Endothelial cell of umbilical vein (primary cell): ENCODE data around the gene CHRNA9. TPM values are rescaled to one million over a fixed set of nuclear protein-coding genes. Genes with fewer than 3 reads are reported as not detected.

Experiments
- BruUV-seq: library from RNA; stranded (reverse); fragments of 400-500 nt; replicated peaks from 2 replicates; lab custom pipeline; 2021; lab: Mats Ljungman, UMichigan
- CTCF ChIA-PET: fragments of 300-600, 350-600 bp; sonication (Branson Sonifier 250); formaldehyde crosslinking; loops from one replicate; lab custom pipeline; 2021; ENCODE audit warnings: antibody characterized with exemption, inconsistent platforms; lab: Charles Lee
- POLR2A ChIA-PET: fragments of 300-600, 350-600 bp; sonication (Branson Sonifier 250); formaldehyde crosslinking; loops from one replicate; lab custom pipeline; 2021; ENCODE audit warnings: antibody characterized with exemption, inconsistent platforms; lab: Charles Lee
- DNase-seq: peaks from one replicate; pipeline ENCODE4 v3.0.0-alpha.2; 2011; ENCODE audit warnings: low read depth, low spot score
- FAIRE-seq: peaks from 2 replicates; lab custom pipeline; 2011; peaks lifted over from hg19 to GRCh38; lab: Jason Lieb, UNC
- H2AFZ ChIP-seq: 2 replicates; pipeline ENCODE4 v1.6.0; 2012; ENCODE audit warnings: low read depth, low read length, control low read depth, inconsistent platforms
- H3K27ac ChIP-seq: 2 replicates; pipeline ENCODE4 v1.5.1; 2011; ENCODE audit warnings: low read depth, mild to moderate bottlenecking, control low read depth, low read length, moderate library complexity; ENCODE audit not compliant: insufficient read depth
- H3K27me3 ChIP-seq, 2 experiments: 2 replicates each; pipeline versions ENCODE4 v1.6.0 to v1.6.1; 2011; ENCODE audit warnings: low read length in 2 of 2, mixed read lengths in 1 of 2; ENCODE audit not compliant: control insufficient read depth in 2 of 2, insufficient read depth in 2 of 2
- H3K36me3 ChIP-seq, 2 experiments: 2 replicates in 1 of 2; 3 replicates in 1 of 2; pipeline ENCODE4 v1.5.1; 2011; ENCODE audit warnings: low read length in 2 of 2, mild to moderate bottlenecking in 1 of 2, moderate library complexity in 1 of 2; ENCODE audit not compliant: control insufficient read depth in 2 of 2, insufficient read depth in 2 of 2; ENCODE audit errors: extremely low read depth in 1 of 2
- H3K4me1 ChIP-seq: 3 replicates; pipeline ENCODE4 v1.5.1; 2011; ENCODE audit warnings: mild to moderate bottlenecking, low read length; ENCODE audit not compliant: control insufficient read depth, insufficient read depth; ENCODE audit errors: extremely low read depth
- H3K4me2 ChIP-seq: 2 replicates; pipeline ENCODE4 v1.6.1; 2011; ENCODE audit warnings: low read length, control low read depth, mixed read lengths; ENCODE audit not compliant: insufficient read depth
- H3K4me3 ChIP-seq, 3 experiments: fragments of 200-600 bp in 1 of 3; sonication (generic), shearing (Covaris generic) in 1 of 3; replicated peaks in 1 of 3; 2 replicates each; pipeline ENCODE4 v1.5.1; 2011 to 2016; ENCODE audit warnings: control low read depth in 3 of 3, low read length in 3 of 3, mild to moderate bottlenecking in 2 of 3, inconsistent platforms in 1 of 3, low read depth in 1 of 3, moderate library complexity in 1 of 3; ENCODE audit not compliant: insufficient read depth in 1 of 3
- H3K79me2 ChIP-seq: 2 replicates; pipeline ENCODE4 v1.6.0; 2012; ENCODE audit warnings: low read length, inconsistent platforms; ENCODE audit not compliant: control insufficient read depth, insufficient read depth
- H3K9ac ChIP-seq: replicated peaks from 2 replicates; pipeline ENCODE3; 2011; ENCODE audit warnings: low read length, control low read depth; ENCODE audit not compliant: insufficient read depth; ENCODE audit errors: extremely low read depth
- H3K9me1 ChIP-seq: replicated peaks from 3 replicates; pipeline ENCODE4 v1.6.0; 2011; ENCODE audit warnings: mild to moderate bottlenecking, low read length; ENCODE audit not compliant: control insufficient read depth, insufficient read depth; ENCODE audit errors: extremely low read depth
- H3K9me3 ChIP-seq: replicated peaks from 2 replicates; pipeline ENCODE4 v1.5.1; 2012; ENCODE audit warnings: low read length, inconsistent platforms; ENCODE audit not compliant: control insufficient read depth, insufficient read depth
- H4K20me1 ChIP-seq: replicated peaks from 2 replicates; pipeline ENCODE3; 2011; ENCODE audit warnings: mild to moderate bottlenecking, low read length; ENCODE audit not compliant: control insufficient read depth, insufficient read depth; ENCODE audit errors: extremely low read depth
- EZH2 ChIP-seq: IDR thresholded peaks from 2 replicates; pipeline ENCODE4 v1.6.1; 2012; ENCODE audit warnings: borderline replicate concordance, low read depth, mild to moderate bottlenecking, moderate library complexity, low read length, inconsistent platforms; ENCODE audit not compliant: severe bottlenecking
- GATA2 ChIP-seq: IDR thresholded peaks from 2 replicates; pipeline ENCODE4 v1.7.0; 2011; ENCODE audit warnings: low read depth, mild to moderate bottlenecking, moderate library complexity, mixed read lengths, low read length; ENCODE audit not compliant: insufficient read length, insufficient read depth
- JUN ChIP-seq: IDR thresholded peaks from 2 replicates; pipeline ENCODE4 v1.6.1; 2011; ENCODE audit warnings: borderline replicate concordance, low read depth; ENCODE audit not compliant: insufficient read length, insufficient read depth
- MYC ChIP-seq: IDR thresholded peaks from one replicate; pipeline ENCODE4 v1.6.1; 2011; ENCODE audit warnings: mild to moderate bottlenecking, low read depth, low read length
- POLR2A ChIP-seq: IDR thresholded peaks from 2 replicates; pipeline ENCODE4 v1.6.1; 2012; ENCODE audit warnings: low read depth, mild to moderate bottlenecking, control low read depth, low read length
- POLR2AphosphoS5 ChIP-seq: IDR thresholded peaks from 2 replicates; pipeline ENCODE4 v1.6.1; 2012; ENCODE audit warnings: low read depth, mild to moderate bottlenecking, control low read depth, low read length, moderate library complexity; ENCODE audit not compliant: insufficient read depth
- dilution Hi-C: fragments of 300-500 bp; cut with MboI; formaldehyde crosslinking; loops from one replicate; pipeline ENCODE4 v1.15.0; 2019; ENCODE audit warnings: low sequenced_read_pairs; ENCODE audit not compliant: extremely low pct_ligation_motif_present
- intact Hi-C: fragments of 100-400 bp; cut with micrococcal nuclease; formaldehyde crosslinking; loops from one replicate; pipeline ENCODE4 v1.10.0; 2022
- polyA plus RNA-seq, 4 experiments: library from polyadenylated mRNA; depleted of rRNA in 3 of 4; stranded (reverse) in 3 of 4; unstranded in 1 of 4; fragments of >200 nt; gene quantifications; 2 replicates each; pipeline versions ENCODE4 v1.2.1 to v1.2.3, GENCODE V29; 2011 to 2012; ENCODE audit warnings: missing spikeins in 1 of 4
- total RNA-seq: library from RNA; stranded (reverse); gene quantifications from 2 replicates; pipeline ENCODE4 v1.2.3, GENCODE V29; 2021
- TF ChIP-seq, protein P1 (sequence below), 2 donors: IDR thresholded peaks; 1 replicate in 1 of 2; 2 replicates in 1 of 2; pipeline ENCODE4 v1.5.1; 2011; ENCODE audit warnings: low read length in 2 of 2, mild to moderate bottlenecking in 2 of 2, moderate library complexity in 2 of 2, control low read depth in 1 of 2, inconsistent platforms in 1 of 2, low read depth in 1 of 2; ENCODE audit not compliant: insufficient read depth in 1 of 2; ENCODE audit errors: extremely low read depth in 1 of 2

Gene CHRNA9
- total and polyA plus RNA-seq, 2 donors (not counting 3 experiments of a cell fraction or from before 2014, with no cell fraction given) = not detected

DNA sequence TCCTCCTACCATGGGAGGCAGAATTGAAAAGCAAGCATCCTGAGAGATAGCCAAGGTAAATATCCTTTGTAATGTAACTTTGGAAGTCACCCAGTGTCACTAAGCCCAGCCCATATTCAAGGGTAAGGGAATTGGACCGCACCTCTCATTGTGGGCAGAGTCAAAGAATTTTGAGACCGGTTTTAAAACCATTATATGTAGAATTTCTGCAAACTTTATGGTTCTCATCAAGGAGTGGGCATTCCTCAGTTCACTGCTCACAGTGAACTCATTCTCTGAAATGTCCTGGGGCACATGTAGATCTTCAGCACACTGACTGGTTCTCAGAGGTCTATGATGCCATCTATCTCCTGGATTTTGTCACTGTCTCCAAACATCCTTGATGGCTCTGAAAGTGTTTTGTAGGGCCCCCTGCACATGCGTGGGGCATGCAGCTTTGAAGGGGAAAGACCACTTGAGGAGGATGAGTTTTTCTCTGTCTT, 35.3 kb upstream of the CHRNA9 start:
- Histone ChIP-seq H3K36me3 (no peaks in the 10 kb centered on the region), H2AFZ (no peak overlapping the region), H3K9me1 (no peaks in the 10 kb centered on the region), H3K27me3 (peaks cover 2% of the 10 kb centered on the region in 2 experiments), H3K9me3 (peaks cover 2% of the 10 kb centered on the region), H3K4me2 (no peak overlapping the region), H3K9ac (no peak overlapping the region), H4K20me1 (no peaks in the 10 kb centered on the region), H3K4me1 (no peaks in the 10 kb centered on the region), H3K79me2 (no peaks in the 10 kb centered on the region), H3K4me3 (no peak overlapping the region), H3K27ac (no peak overlapping the region)
- FAIRE-seq (no peak), DNase-seq (no peak)
- BruUV-seq = no TSS peak
- intact Hi-C loops (no loop called here), dilution Hi-C loops (no loop called here)
- TF ChIP-seq EZH2 (no peak), JUN (no peak), MYC (no peak), POLR2A (no peak), GATA2 (no peak), POLR2AphosphoS5 (no peak)
- TF ChIP-seq, protein P1, sequence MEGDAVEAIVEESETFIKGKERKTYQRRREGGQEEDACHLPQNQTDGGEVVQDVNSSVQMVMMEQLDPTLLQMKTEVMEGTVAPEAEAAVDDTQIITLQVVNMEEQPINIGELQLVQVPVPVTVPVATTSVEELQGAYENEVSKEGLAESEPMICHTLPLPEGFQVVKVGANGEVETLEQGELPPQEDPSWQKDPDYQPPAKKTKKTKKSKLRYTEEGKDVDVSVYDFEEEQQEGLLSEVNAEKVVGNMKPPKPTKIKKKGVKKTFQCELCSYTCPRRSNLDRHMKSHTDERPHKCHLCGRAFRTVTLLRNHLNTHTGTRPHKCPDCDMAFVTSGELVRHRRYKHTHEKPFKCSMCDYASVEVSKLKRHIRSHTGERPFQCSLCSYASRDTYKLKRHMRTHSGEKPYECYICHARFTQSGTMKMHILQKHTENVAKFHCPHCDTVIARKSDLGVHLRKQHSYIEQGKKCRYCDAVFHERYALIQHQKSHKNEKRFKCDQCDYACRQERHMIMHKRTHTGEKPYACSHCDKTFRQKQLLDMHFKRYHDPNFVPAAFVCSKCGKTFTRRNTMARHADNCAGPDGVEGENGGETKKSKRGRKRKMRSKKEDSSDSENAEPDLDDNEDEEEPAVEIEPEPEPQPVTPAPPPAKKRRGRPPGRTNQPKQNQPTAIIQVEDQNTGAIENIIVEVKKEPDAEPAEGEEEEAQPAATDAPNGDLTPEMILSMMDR (IDR thresholded peaks at IDR 0.05; ENCODE audit: extremely low read depth in 1 of 2, insufficient read depth in 1 of 2, low read depth in 1 of 2, low read length in 2 of 2) = no peak
- CTCF ChIA-PET = interaction anchor here (1.3 to 1.5 kb wide), 2 partner anchors 10 to 26 kb away, joined by 3 to 6 read pairs; no protein-coding TSS in a partner anchor
- POLR2A ChIA-PET = interaction anchor here (0.6 kb wide), 1 partner anchor 713 kb away, joined by 5 read pairs; no protein-coding TSS in a partner anchor
